PC-9 (cell line): ENCODE data around the gene RPL19.

Source experiments
- EZH2 ChIP-seq: fragments of 200-600 bp; sonication (generic); IDR thresholded peaks from 2 replicates; pipeline ENCODE4 v1.8.0; 2017; ENCODE audit warnings: antibody characterized with exemption, low read depth
- TF ChIP-seq, protein P1 (sequence below): fragments of 200-600 bp; sonication (generic); conservative IDR thresholded peaks from 2 replicates; pipeline ENCODE4 v1.6.1; 2017; ENCODE audit warnings: mixed run types, antibody characterized with exemption, mild to moderate bottlenecking, moderate library complexity

DNA sequence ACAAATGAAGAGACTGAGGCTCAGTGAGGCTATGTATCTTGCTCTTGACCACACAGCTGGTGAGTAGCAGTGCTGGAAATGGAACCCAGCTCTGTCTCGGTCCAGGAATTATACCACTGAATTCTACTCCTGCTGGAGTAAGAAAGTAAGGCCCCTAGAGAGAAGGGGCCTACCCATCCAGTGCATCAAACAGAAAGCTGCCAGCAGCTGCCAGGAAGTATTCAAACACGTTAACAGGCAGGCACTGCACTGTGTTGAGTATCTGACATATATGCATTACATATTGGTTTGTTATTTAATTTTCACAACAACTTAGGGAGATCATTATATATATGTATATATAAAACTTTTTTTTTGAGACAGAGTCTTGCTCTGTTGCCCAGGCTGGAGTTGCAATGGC, 38.1 kb upstream of the RPL19 start:
- TF ChIP-seq, protein P1, sequence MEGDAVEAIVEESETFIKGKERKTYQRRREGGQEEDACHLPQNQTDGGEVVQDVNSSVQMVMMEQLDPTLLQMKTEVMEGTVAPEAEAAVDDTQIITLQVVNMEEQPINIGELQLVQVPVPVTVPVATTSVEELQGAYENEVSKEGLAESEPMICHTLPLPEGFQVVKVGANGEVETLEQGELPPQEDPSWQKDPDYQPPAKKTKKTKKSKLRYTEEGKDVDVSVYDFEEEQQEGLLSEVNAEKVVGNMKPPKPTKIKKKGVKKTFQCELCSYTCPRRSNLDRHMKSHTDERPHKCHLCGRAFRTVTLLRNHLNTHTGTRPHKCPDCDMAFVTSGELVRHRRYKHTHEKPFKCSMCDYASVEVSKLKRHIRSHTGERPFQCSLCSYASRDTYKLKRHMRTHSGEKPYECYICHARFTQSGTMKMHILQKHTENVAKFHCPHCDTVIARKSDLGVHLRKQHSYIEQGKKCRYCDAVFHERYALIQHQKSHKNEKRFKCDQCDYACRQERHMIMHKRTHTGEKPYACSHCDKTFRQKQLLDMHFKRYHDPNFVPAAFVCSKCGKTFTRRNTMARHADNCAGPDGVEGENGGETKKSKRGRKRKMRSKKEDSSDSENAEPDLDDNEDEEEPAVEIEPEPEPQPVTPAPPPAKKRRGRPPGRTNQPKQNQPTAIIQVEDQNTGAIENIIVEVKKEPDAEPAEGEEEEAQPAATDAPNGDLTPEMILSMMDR: no peak
- TF ChIP-seq EZH2: no peak
